AG09319 (cell line): Measurements from ENCODE around the gene SETD1B.

Experiments used
- DNase-seq: peaks from one replicate; pipeline ENCODE4 v3.0.0-alpha.2; 2010; ENCODE audit warnings: low read depth; ENCODE audit errors: extremely low read depth
- TF ChIP-seq, protein P1 (sequence below): IDR thresholded peaks from 2 replicates; pipeline ENCODE4 v1.5.1; 2011; ENCODE audit warnings: low read depth, mild to moderate bottlenecking, inconsistent platforms, low read length, moderate library complexity

Gene SETD1B

DNA sequence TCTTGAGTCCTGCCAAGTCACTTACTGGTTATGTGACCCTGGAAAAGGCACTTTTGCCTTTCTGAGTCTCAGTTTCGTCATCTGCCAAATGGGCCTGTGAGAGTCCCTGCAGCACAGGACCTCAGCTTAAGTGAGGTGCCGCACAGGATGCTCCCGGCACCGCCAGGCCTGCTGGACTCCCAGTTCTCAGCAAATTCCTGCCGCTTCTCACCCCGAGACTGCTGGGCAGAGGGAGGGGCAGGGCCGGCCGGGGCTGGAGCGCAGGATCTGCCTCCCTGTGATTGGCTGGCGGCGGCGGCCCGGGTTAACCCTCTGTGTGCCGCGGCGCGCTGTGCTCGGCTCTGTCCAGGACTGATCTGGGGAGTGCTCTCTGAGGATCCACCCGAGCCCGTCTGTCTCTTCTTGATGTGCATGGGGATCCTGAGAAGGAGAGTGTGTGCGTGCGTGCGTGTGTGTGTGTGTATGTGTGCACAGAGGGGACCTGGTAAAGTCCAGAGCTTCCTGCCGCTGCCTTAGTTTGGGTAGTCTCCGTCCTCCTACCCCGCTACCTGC lies 8.6 kb downstream of the SETD1B start:
- TF ChIP-seq, protein P1, sequence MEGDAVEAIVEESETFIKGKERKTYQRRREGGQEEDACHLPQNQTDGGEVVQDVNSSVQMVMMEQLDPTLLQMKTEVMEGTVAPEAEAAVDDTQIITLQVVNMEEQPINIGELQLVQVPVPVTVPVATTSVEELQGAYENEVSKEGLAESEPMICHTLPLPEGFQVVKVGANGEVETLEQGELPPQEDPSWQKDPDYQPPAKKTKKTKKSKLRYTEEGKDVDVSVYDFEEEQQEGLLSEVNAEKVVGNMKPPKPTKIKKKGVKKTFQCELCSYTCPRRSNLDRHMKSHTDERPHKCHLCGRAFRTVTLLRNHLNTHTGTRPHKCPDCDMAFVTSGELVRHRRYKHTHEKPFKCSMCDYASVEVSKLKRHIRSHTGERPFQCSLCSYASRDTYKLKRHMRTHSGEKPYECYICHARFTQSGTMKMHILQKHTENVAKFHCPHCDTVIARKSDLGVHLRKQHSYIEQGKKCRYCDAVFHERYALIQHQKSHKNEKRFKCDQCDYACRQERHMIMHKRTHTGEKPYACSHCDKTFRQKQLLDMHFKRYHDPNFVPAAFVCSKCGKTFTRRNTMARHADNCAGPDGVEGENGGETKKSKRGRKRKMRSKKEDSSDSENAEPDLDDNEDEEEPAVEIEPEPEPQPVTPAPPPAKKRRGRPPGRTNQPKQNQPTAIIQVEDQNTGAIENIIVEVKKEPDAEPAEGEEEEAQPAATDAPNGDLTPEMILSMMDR = no peak
- no peak for DNase-seq

DNA sequence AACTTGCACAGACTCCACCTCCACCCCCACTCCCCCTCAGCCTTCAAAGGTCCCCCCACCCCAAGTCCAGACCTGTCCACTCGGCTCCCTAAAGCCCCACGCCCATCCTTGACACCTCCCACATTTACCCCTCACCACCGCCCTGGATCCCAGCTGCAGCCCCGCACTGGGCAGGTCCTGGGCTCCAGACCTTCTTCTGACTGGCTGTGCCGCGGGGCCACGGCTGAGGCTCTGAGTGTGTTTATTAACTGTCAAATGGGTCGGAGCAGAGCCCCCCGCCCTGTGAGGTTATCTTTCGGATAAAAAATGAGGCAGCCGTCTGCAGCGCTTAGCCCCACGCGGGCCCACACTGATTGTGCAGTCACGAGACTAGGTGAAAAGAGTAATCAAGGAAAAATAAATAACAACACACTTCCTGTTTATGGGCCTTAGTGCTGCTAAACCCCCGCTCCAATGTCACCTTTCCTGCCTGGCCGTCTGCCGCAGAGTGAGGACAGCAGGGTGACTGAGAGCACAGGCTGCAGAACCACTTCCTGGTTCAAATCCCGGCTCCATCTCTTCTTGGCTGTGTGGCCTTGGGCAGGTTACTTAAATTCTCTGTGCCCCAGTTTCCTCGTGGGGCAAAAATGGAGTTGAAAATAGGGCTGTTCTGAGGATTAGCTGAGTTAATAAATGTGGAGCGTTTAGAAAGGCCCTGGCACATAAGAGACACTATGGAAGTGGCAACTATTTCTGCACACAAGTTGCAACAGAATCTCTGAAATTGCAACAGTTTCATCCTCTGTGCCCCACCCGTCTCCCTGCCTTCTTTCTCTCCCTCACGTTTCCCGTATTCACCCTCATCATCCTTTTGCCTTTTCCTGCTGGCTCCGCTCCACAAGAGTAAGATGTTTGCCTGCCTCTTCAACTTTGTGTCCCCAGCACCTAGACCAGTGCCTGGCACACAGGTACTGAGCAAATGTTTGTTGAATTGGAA lies 9.4 kb downstream of the SETD1B start:
- TF ChIP-seq, protein P1 = no peak
- DNase-seq = no peak

DNA sequence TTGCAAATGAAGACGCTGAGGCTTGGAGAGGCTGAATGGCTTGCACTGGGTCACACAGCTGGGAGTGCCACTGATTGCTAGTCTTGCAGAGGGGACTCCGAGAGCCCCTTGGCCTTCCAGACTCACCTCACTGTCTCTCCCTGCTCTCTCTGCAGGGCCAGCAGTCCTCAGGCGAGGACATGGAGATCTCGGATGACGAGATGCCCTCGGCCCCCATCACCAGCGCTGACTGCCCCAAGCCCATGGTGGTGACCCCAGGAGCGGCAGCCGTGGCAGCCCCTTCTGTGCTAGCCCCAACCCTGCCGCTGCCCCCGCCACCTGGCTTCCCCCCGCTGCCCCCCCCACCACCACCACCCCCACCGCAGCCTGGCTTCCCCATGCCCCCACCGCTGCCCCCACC lies 10.1 kb downstream of the SETD1B start:
- DNase-seq = no peak
- TF ChIP-seq, protein P1 = no peak

DNA sequence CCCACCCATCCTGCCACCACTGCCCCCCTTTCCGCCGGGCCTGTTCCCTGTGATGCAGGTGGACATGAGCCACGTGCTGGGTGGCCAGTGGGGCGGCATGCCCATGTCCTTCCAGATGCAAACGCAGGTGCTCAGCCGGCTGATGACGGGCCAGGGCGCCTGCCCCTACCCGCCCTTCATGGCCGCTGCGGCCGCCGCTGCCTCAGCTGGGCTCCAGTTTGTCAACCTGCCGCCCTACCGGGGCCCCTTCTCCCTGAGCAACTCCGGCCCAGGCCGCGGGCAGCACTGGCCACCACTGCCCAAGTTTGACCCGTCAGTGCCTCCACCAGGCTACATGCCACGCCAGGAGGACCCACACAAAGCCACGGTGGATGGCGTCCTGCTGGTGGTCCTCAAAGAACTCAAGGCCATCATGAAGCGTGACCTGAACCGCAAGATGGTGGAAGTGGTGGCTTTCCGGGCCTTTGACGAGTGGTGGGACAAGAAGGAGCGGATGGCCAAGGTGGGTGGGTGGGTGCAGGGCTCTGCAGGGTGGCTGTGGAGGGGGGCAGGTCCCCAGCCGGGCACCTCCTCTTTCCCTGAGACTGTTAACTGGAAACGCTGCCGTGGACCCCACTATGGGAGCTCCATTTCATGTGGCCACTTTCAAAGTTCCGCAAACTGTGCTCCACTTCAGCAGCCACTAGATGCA lies 10.8 kb downstream of the SETD1B start:
- TF ChIP-seq, protein P1 = no peak
- DNase-seq = no peak

GRCh38 chr12:121815263-121815662 lies 11.5 kb downstream of the SETD1B start:
- no peak for DNase-seq
- TF ChIP-seq, protein P1 = no peak

- TF ChIP-seq, protein P1 = no peak
- DNase-seq = no peak
These were observed 13.3 kb downstream of the SETD1B start for GRCh38 chr12:121816925-121817647.
